Measurements from ENCODE around the gene TRIM25. TPM values are rescaled to one million over a fixed set of nuclear protein-coding genes. Genes with fewer than 3 reads are reported as not detected.
A peak's percentile ranks its signal among the peaks of the same experiment; 100 is the strongest.

The TRIM25 gene
- total RNA-seq, 1 experiment from 2014 or later, result 10.1 TPM

DNA sequence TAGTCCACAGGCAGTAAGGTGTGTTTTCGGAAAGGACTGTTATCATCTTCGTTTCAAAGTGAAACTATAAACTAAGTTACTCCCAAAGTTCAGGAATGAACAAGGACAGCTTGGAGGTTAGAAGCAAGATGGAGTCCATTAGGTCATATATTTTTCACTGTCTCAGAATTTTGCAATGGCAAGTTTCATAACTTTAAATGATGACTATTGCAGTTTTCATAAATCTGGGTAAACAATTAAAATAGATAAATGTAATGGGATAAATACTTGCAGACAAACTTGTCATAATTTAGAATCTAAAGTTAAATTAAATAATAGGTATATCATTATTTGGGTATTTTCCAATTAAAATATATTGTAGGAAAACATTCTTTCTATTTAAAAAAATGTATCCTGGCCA lies 14.7 kb upstream of the TRIM25 start:
- no peak for DNase-seq (ENCODE audit: low read depth)

DNA sequence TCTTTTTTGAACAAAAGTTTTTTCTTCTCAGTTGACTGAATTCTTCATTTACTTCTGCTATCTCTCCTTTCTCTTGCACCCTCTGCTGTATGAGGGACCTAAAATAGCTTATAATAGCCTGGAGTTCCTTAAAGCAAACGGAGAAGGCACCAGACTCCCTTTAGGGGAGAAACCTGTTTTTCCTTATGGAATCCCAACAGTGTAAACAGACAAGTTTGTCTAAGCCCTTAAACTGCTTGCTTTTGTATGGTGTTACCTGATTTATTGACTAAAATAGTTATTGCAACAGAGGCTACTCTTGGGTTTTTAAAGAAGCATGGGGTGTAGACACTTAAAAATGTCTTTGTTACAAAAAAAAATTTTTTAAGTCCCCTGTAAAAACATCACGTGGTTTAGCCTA lies 12.9 kb upstream of the TRIM25 start:
- no peak for DNase-seq (ENCODE audit: low read depth)

DNA sequence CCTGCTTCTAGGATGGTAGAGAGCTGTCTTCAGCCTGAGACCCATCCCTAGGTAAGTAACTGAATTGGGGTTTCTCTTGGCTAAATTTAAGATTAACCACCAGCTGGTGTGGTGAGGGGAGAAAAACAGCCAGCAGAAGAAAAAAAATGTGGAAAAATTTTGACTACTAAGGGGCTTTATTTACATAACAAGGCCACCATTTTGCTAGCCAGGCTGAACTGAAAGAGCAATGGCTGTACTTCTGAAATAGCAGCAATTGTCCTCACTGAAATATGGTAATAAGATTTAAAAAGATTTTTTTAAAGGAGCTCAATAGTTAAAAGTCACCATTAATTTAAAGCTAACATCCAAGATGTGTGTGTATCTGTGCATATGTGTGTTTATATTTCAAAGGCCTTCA lies 12.4 kb upstream of the TRIM25 start:
- no peak for DNase-seq (ENCODE audit: low read depth)

DNA sequence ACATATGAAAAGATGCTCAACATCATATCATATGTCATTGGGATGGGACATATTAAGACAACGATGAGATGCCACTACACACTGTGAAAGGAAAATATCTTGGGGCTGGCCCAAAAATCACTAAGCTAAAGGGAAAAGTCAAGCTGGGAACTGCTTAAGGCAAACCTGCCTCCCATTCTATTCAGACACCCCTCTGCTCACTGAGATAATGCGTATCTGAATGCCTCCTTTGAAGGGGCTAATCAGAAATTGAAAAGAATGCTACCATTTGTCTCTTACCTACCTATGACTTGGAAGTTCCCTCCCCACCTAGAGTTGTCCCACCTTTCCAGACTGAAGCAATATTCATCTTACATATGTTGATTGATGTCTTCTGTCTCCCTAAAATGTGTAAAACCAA lies 11.2 kb upstream of the TRIM25 start:
- DNase-seq (ENCODE audit: low read depth), result no peak

DNA sequence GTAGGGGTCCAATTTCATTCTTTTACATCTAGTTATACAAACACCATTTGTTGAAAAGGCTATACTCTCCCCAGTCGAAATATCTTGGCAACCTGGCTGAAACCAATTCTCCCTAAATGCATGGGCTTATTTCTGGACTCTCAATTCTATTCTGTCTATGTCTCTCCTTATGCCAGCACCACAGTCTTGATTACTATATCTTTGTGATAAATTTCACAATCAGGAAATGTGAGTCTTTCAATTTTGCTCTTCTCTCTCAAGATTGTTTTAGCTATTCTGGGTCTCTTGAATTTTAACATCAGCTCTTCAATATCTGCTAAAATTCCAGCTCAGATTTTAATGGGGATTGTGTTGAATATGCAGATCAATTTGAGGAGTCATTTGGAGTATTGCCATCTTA lies 5.9 kb upstream of the TRIM25 start:
- no peak for DNase-seq (ENCODE audit: low read depth)

DNA sequence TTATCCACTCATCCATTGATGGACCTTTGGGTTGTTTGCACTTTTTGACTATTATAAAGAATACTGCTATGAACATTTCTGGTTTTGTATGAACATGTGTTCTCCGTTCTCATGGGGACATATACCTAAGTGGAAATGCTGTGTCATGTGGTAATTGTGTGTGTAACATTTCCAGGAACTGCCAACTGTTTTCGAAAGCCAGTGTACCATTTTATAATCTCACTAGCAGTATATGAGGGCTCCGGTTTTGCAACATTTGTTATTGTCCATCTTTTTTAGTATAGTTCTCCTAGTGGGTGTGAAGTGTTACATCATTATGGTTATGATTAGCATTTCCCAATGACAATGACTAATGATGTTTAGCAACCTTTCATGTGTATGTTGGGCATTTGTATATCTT lies 5.1 kb upstream of the TRIM25 start:
- DNase-seq (ENCODE audit: low read depth), result no peak

DNA sequence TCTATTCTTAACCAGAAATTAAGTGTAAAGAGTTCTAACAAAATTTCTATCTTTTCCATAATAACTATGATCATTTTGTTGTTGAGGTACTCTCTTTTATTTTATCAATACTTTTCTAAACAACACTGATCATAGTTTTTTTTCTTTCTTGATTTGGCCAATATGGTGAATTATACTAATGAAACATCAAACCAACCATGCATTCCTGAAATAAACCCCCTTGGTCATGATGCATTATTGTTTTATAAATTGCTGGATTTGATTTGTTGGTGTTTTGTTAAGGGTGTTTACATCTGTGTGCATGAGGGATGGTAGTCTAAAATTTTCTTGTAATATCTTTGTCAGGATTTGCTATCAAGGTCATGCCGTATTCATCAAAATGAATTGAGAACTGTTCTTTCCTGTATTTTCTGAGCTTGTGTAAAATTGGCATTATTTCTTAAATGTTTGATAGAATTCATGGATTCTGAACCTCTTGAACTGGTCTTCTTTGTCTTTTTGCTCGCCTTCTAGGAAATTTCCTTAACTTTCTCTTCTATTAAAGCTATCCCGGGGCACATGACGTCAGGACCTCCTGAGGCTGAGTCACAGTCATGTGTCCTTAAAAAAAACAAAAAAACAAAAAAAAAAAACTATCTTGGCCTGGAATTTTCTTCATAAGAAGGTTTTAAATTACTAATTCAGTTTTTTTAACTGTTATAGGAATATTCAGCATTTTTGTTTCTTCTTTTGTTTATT lies 3.9 kb upstream of the TRIM25 start:
- no peak for DNase-seq (ENCODE audit: low read depth)

DNA sequence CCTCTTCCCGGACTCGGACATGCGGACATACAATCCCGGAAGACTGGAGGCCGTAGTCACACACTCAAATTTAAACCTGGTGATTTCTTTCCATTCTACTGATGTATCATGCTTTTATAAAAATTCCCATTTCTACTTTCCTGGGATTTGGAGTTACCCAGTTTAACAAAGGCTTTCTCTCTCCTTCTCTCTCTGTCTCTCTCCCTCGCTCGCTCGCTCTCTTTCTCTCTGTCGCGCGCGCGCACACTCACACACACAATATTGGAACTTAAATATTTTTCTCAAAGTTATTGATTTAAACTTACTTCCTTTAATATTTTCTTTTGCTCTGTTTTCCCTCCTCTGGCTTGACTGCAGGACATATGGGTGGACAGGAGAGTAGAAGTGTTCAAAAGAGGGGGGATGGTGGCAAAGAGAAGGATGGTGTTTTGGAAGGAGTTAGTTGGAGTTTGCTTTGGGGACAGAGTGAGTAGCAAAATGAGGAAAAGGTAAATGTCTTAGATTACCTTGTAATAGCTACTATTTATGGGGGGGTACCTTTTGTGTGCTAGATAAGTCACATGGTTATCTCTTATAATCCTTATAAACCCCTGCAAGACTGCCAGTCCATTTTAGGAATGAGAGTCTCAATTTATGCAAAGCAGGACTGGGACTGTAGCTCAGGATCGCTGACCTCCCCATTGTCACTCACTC lies 878 bp upstream of the TRIM25 start:
- no peak for DNase-seq (ENCODE audit: low read depth)

DNA sequence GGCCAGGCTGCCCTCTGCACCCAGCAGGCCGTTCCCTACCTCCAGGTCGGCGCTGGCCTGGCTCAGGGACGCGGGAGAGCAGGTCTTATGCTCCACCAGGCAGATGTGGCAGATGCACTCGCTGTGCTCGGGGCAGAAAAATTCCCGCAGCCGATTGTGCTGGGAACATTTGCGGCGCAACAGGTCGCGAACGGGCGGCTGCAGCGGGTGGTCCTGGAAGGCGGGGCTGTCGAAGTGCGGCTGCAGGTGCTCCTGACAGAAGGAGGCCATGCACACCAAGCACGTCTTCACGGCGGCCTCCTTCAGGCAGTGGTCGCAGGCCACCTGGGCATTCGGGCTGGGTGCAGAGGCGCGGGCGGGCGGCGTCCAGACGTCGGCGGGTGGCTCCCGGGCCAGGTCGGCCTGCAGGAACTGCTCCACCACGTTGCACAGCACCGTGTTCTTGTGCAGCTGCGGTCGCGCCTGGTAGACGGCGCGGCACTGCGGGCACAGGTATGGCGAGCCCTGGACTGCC lies 439 bp downstream of the TRIM25 start:
- DNase-seq (ENCODE audit: low read depth), result no peak

DNA sequence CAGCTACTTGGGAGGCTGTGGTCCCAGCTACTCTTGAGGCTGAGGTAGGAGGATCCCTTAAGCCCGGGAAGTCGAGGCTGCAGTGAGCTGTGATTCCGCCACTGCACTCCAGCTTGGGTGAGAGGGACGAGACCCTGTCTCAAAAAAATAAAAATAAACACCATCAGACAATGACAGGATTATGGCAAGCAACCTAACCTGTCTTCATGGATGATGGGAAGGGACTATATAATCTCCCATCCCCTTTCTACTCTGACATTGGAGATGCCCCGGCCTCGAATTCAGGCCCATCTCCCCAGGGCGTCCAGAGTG lies 893 bp downstream of the TRIM25 start:
- no peak for DNase-seq (ENCODE audit: low read depth)

DNA sequence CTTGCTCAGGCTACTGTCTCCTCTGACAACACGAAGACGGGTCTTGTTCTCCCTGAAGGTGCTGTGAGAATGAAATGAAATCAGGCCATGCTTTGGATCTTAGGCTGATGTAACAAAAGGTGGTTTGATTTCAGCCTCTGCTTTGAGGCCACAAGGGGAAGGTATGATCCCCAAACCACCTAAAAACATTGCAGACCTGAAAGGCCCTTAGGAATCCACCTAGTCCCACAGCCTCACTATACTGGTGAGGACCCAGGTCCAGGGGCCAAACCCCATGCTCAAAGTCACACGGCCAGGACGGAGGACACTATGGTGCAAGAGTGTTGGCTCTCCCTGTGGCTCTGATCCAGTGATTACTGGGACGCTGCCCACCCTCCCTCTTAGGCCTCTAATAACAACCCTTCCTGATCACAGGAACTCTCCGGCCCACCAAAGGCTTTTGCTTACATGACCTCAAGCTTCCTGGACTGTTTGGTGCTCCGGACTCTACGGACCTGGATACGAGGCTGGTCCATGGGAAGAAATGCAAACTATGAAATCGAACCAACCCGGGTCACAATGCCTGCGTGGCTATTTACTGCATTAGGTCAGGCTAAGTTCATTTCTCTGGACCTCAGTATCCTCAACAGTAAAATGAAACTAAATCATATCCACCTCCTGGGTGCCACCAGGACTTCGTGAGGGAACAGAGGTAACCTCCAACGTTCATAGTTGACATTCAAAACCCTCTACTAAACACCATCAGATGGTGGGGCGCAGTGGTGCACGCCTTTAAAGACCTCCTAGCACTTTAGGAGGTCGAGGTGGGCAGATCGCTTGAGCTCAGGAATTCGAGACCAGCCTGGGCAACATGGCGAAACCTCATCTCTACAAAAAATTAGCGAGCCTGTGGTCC lies 1.5 kb downstream of the TRIM25 start:
- DNase-seq (ENCODE audit: low read depth), result no peak

DNA sequence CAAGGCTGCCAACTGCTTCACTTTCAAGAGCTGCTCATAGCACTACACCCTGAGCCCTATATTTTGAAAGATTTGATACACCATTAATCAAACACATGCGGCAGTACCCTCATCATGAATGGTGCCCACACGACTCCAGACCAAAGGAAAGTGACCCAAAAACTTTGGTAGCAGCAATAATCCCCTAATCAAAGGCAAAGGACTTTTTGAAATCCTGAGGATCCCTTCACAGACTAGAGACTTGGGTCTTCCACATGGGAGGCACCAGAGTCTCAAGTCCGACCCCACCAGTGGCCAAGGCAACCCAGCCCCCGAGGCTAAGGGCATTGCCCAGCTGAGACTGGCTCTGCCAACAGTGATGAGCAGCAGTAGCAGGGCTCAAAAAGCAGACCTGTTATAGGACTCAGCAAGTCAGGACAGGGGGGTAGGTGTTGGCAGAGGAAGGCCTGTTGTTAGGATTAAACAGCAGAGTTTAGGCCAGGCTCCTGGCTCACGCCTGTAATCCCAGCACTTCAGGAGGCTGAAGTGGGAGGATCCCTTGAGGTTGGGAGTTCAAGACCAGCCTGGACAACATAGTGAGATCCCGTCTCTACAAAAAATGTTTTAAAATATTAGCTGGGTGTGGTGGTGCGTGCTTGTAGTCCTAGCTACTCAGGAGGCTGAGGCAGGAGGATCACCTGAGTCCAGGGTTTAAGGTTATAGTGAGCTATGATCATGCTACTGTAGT lies 3.2 kb downstream of the TRIM25 start:
- no peak for DNase-seq (ENCODE audit: low read depth)

DNA sequence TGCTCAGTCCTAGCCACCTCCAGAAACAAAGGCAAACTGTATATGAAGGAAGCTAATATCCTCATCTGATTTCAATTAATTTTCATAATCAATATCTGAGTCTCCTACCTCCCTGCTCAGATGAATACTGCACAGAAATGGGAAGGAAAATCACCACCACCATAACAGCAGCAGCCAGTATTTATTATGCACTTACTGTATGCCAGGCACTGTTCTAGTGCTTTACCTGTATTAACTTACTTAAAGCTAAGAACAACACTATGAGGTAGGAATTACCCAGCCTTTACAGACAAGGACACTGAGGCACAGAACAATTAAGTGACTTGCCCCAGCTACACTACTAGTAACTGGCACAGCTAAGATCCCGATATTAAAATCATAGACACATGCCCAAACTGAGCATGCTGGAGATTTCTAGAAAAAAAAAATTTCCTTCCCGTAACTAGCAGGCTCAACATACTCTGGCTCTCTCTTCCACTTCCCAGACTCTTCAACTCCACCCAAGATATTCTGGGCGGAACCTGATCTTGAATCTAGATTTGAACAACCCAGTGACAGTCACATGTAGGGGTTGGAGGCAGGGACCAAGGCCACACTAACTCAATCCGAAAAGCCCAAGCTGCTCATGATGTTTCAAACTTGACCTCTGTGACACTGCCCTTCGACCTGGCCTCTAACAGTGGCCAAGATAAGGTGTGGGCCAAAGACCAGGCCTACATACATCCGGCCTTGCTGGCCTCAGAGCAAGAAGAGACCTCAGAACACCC lies 3.9 kb downstream of the TRIM25 start:
- no peak for DNase-seq (ENCODE audit: low read depth)

DNA sequence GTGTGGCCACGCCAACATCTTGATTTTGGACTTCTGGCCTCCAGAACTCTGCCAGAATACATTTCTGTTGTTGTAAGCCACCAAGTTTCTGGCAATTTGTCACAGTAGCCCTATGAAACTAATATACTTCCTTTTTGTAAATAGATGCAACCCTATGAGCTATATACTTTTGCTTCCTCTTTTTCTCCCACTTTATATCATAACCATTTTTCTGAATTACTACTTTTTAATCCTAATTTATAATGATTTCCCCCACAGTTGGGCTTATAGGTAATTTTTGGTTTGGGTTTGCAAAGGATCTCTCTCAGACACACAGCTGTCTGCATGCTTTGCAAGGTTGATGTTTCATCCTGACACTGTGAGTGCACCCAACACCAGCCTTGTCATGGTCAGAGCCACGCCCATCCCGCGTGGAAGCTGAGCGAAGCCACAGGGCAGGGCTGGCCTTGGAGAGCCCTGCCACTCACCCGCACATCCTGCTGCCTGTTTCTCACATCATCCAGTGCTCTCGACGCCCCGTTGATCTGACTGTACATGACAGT lies 5.8 kb downstream of the TRIM25 start:
- DNase-seq (ENCODE audit: low read depth), result no peak

DNA sequence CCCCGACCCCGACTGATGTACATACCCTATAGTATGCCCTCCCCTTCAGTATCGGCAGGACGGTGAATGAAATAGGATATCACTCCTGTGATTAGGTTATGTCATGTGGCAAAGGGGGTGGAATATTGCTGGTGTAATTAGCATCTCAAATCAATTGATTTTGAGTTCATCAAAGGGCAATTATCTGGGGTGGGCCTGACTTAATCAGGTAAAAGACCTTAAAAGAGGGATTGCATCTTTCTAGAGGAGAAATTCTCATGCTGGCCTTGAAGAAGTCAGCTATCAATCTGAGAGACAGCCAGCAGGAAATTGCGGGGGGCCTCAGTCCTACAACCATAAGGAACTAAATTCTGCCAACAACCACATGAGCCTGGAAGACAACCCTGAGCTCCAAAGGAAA lies 10.3 kb downstream of the TRIM25 start:
- DNase-seq (ENCODE audit: low read depth), result no peak

DNA sequence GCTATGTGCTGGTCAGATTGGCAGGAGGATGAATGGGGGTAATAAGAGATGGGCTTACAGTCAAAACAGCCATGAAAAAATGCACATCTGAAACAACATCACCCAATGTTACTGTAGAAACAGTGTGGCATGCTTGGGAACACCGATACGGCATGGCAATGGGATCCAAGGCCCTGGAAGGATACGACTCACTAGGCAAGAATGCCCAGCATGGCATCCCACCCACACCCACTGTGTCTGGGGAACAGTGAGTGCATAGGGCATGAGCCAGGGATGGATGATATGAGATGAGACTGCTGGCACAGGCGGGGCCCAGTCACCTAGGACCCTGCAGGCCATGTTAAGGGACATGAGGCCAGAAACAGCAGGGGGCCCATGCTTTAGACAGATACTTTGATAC lies 11.5 kb downstream of the TRIM25 start:
- DNase-seq (ENCODE audit: low read depth), result peak; percentile 57

DNA sequence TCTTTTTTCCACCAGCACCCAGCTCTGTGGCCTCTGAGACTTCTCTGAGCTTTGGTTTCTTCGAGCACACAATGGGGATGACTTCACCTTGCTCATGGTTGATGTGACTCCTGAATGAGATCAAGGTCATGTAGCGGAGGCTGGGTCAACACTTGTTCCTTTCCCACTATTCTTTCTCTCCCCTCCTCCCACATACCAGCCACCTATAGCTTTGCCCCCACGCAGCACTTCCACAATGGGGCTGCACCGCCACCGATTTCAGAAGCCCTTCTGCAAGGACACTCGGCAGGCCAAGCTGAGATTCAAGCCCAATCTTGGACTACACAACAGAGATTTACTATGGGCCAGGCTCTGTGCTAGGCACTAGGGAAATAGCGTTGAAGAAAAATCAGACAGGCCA lies 14.4 kb downstream of the TRIM25 start:
- no peak for DNase-seq (ENCODE audit: low read depth)

DNA sequence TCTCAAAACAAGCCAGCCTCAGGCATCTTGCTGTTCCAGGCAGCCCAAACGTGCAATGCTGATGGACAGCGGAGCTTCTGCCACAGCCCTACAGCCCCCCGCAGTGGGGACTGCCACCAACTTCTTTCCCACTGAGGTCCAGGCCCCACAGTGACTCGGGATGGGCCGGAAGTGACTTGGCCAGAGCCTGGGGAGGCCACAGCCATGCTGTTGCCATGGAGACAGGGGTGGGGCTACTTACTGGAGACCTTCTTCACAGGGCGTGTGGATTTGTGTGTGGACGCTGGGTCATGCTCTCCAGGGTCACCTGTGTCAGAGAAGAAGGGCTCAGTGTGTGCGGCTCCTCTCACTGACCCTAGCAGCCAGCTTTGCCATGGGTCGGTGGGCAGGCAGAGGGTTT lies 15.0 kb downstream of the TRIM25 start:
- DNase-seq (ENCODE audit: low read depth), result no peak

DNA sequence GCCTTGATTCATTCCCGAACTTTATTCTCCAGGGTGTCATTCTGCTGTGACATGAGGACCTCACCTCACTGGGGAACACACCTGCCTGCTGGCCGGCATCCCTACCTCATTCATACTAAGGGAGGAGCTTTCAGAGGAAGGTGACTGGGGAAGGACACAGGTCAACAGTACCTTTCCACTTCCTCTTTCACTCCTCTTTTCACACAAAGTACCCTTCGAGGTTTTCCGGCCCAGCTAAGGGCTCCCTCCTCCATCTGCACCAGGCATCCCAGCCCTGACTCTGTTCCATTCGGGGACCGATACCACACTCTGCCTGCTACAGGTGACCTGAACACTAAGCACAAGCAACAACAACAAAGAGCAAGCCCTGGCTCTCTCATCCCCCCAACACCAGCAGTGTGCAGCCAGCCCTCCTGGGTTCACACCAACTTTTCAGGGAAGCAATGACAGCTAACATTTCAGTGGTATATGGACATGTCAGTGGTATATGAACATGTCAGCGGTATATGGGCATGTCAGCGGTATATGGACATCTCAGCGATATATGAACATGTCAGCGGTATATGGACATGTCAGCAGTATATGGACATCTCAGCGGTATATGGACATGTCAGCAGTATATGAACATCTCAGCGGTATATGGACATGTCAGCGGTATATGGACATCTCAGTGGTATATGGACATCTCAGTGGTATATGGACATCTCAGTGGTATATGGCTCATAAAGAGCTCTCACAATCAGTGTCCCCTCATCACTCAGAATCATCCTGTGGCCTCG lies 16.0 kb downstream of the TRIM25 start:
- no peak for DNase-seq (ENCODE audit: low read depth)

DNA sequence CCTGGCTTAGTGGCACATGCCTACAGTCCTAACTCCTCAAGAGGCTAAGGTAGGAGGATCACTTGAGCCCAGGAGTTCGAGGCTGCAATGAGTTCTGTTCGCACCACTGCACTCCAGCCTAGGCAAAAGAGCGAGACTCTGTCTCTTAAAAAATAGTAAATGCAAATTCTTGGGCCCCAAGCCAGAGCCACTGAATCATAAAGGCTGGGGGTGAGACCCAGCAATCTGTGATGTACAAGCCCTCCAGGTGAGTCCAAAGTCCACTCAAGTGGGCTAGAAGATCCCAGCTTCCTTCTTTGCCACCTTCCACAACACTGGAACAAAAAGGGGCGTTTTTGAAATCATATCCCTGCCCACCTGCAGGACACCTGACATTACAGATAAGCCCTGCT lies 16.9 kb downstream of the TRIM25 start:
- DNase-seq (ENCODE audit: low read depth), result no peak
